ENCODE data around the gene NR6A1. TPM values are rescaled to one million over a fixed set of nuclear protein-coding genes. Genes with fewer than 3 reads are reported as not detected.

NR6A1 gene
- total RNA-seq, 4 donors from 2014 or later: 9.7 to 14.6 (median 12.5) TPM

- no peak overlapping the region for H3K4me3 ChIP-seq
Measured at GRCh38 chr9:124684169-124684568, 86.9 kb downstream of the NR6A1 start.

DNA sequence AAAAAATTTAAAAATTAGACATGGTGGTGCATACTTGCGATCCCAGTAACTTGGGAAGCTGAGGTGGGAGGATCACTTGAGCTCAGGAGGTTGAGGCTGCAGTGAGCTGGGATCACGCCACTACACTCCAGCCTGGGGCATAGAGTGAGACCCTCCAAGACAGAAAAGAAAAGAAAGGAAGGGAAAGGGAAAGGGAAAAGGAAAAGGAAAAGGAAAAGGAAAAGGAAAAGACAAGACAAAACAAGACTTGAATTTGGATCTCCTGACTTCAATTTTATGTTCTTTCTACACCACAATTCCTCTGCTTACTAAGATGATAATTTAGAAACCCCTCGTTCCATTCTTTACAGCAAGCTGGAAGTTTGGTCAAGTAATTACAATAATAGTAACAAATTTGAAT, 88.1 kb downstream of the NR6A1 start:
- in situ Hi-C loops (cut with MboI; ENCODE audit: low pct_ligation_motif_present in 1 of 4, low pct_unique_long_range_greater_than_20kb in 1 of 4, low sequenced_read_pairs in 3 of 4): no loop called here
- Histone ChIP-seq H3K9me3 (no peaks in the 10 kb centered on the region), H3K27ac (no peak overlapping the region), H3K36me3 (no peaks in the 10 kb centered on the region), H3K4me3 (no peak overlapping the region), H3K4me1 (no peaks in the 10 kb centered on the region), H3K27me3 (no peaks in the 10 kb centered on the region)
- DNase-seq: no peak
- 91 to 100% methylated on average over 1 to 3 of the region's 3 CpGs for WGBS, 2 donors (ENCODE audit: low coverage in 1 of 2)
- no peak for TF ChIP-seq EP300 (IDR thresholded peaks at IDR 0.05; ENCODE audit: low read depth)
- no peak for TF ChIP-seq POLR2A (IDR thresholded peaks at IDR 0.05)
- no peak for TF ChIP-seq POLR2AphosphoS5 (IDR thresholded peaks at IDR 0.05)
- TF ChIP-seq CTCF (IDR thresholded peaks at IDR 0.05): no peak
- intact Hi-C loops (cut with DNase I; ENCODE audit: low total_unique reads): no loop called here

More at GRCh38 chr9:124684169-124684568, 86.9 kb downstream of the NR6A1 start:
- Histone ChIP-seq H3K9me3 (no peaks in the 10 kb centered on the region), H3K27me3 (no peaks in the 10 kb centered on the region), H3K27ac (no peak overlapping the region), H3K36me3 (no peaks in the 10 kb centered on the region), H3K4me1 (no peaks in the 10 kb centered on the region)
- 61% methylated on average over 1 of the region's 1 CpG; no CpG with 5 or more reads in 1 of the 2 donors for WGBS, 2 donors (ENCODE audit: low coverage in 1 of 2)
- TF ChIP-seq EP300 (IDR thresholded peaks at IDR 0.05; ENCODE audit: low read depth) (no peak), POLR2A (IDR thresholded peaks at IDR 0.05) (no peak), POLR2AphosphoS5 (IDR thresholded peaks at IDR 0.05) (no peak), CTCF (IDR thresholded peaks at IDR 0.05) (no peak)
- intact Hi-C loops (cut with DNase I; ENCODE audit: low total_unique reads): no loop called here
- DNase-seq: no peak
- in situ Hi-C loops (cut with MboI; ENCODE audit: low pct_ligation_motif_present in 1 of 4, low pct_unique_long_range_greater_than_20kb in 1 of 4, low sequenced_read_pairs in 3 of 4): no loop called here

GRCh38 chr9:124680714-124681390, 90.3 kb downstream of the NR6A1 start:
- H3K27me3 ChIP-seq: no peaks in the 10 kb centered on the region
- H3K36me3 ChIP-seq: no peaks in the 10 kb centered on the region
- H3K27ac ChIP-seq: no peak overlapping the region
- in situ Hi-C loops (cut with MboI; ENCODE audit: low pct_ligation_motif_present in 1 of 4, low pct_unique_long_range_greater_than_20kb in 1 of 4, low sequenced_read_pairs in 3 of 4): no loop called here
- no peak for DNase-seq
- TF ChIP-seq POLR2AphosphoS5 (IDR thresholded peaks at IDR 0.05): no peak
- TF ChIP-seq EP300 (IDR thresholded peaks at IDR 0.05; ENCODE audit: low read depth): no peak
- no peak for TF ChIP-seq POLR2A (IDR thresholded peaks at IDR 0.05)
- no peak for TF ChIP-seq CTCF (IDR thresholded peaks at IDR 0.05)
- no peaks in the 10 kb centered on the region for H3K9me3 ChIP-seq
- H3K4me1 ChIP-seq: peaks cover 0 to 10% (median 3%) of the 10 kb centered on the region in 4 donors
- WGBS, 2 donors (ENCODE audit: low coverage in 1 of 2): 65 to 69% methylated on average over 1 of the region's 1 CpG
- no peak overlapping the region for H3K4me3 ChIP-seq
- intact Hi-C loops (cut with DNase I; ENCODE audit: low total_unique reads): no loop called here

GRCh38 chr9:124680049-124680448, 91.1 kb downstream of the NR6A1 start:
- WGBS, 2 donors (ENCODE audit: low coverage in 1 of 2): 86 to 92% methylated on average over 1 of the region's 1 CpG
- TF ChIP-seq EP300 (IDR thresholded peaks at IDR 0.05; ENCODE audit: low read depth) (no peak), POLR2A (IDR thresholded peaks at IDR 0.05) (no peak), CTCF (IDR thresholded peaks at IDR 0.05) (no peak), POLR2AphosphoS5 (IDR thresholded peaks at IDR 0.05) (no peak)

More at GRCh38 chr9:124680049-124680448, 91.1 kb downstream of the NR6A1 start:
- no peaks in the 10 kb centered on the region for H3K36me3 ChIP-seq
- H3K4me3 ChIP-seq: no peak overlapping the region
- H3K27me3 ChIP-seq: no peaks in the 10 kb centered on the region
- intact Hi-C loops (cut with DNase I; ENCODE audit: low total_unique reads): no loop called here
- no peak overlapping the region for H3K27ac ChIP-seq
- no peak for DNase-seq
- in situ Hi-C loops (cut with MboI; ENCODE audit: low pct_ligation_motif_present in 1 of 4, low pct_unique_long_range_greater_than_20kb in 1 of 4, low sequenced_read_pairs in 3 of 4): no loop called here
- peaks cover 0 to 16% (median 5%) of the 10 kb centered on the region in 4 donors for H3K4me1 ChIP-seq
- no peaks in the 10 kb centered on the region for H3K9me3 ChIP-seq
